Thyroid gland (tissue), 4 donors: ENCODE data around the gene DCAF5. TPM values are rescaled to one million over a fixed set of nuclear protein-coding genes. Genes with fewer than 3 reads are reported as not detected.

ENCODE experiments used
- DNase-seq, 2 donors: peaks; one replicate each; pipeline ENCODE4 v3.0.0-alpha.2; 2019
- H3K27ac ChIP-seq, 3 donors: fragments of 200-600 bp; sonication (generic); 1 replicate in 2 of 3; 2 replicates in 1 of 3; pipeline ENCODE4 v1.5.1; 2016 to 2019; ENCODE audit warnings: mild to moderate bottlenecking in 1 of 3, moderate library complexity in 1 of 3
- H3K27me3 ChIP-seq: fragments of 200-600 bp; sonication (generic); one replicate; pipeline ENCODE4 v1.5.1; 2019
- H3K36me3 ChIP-seq, 2 donors: fragments of 200-600 bp; sonication (generic); one replicate each; pipeline ENCODE4 v1.5.1; 2016 to 2019
- H3K4me1 ChIP-seq, 2 donors: fragments of 200-600 bp; sonication (generic); one replicate each; pipeline ENCODE4 v1.5.1; 2017 to 2019
- H3K4me3 ChIP-seq, 3 donors: fragments of 200-600 bp; sonication (generic); replicated peaks in 1 of 3; 1 replicate in 2 of 3; 2 replicates in 1 of 3; pipeline ENCODE4 v1.5.1; 2016; ENCODE audit warnings: mild to moderate bottlenecking in 1 of 3
- H3K9me3 ChIP-seq: fragments of 200-600 bp; sonication (generic); one replicate; pipeline ENCODE4 v1.5.1; 2017
- POLR2A ChIP-seq, 2 donors: fragments of 450-650 bp; IDR thresholded peaks; one replicate each; pipeline ENCODE4 v1.6.1; 2017; ENCODE audit warnings: antibody characterized with exemption in 2 of 2, mild to moderate bottlenecking in 2 of 2, moderate library complexity in 1 of 2
- WGBS, 2 donors: methylation state at CpG; one replicate each; pipeline ENCODE4 v1.1.5; 2017; 5-methylcytosine and 5-hydroxymethylcytosine counted together
- intact Hi-C: fragments of 100-400 bp; cut with DNase I; formaldehyde crosslinking; loops from one replicate; pipeline ENCODE4 v1.15.1; 2023
- total RNA-seq, 4 donors: library from RNA; depleted of rRNA; stranded (reverse); fragments of >200 nt; gene quantifications; one replicate each; pipeline ENCODE4 v1.2.3, GENCODE V29; 2016
- TF ChIP-seq, protein P1 (sequence below), 6 experiments: fragments of 200-600 bp in 3 of 6; fragments of 450-650 bp in 3 of 6; sonication (generic) in 3 of 6; IDR thresholded peaks; one replicate each; pipeline ENCODE4 v1.5.1; 2016 to 2019; ENCODE audit warnings: antibody characterized with exemption in 6 of 6, mild to moderate bottlenecking in 2 of 6, inconsistent platforms in 1 of 6, moderate library complexity in 1 of 6

Gene DCAF5, protein sequence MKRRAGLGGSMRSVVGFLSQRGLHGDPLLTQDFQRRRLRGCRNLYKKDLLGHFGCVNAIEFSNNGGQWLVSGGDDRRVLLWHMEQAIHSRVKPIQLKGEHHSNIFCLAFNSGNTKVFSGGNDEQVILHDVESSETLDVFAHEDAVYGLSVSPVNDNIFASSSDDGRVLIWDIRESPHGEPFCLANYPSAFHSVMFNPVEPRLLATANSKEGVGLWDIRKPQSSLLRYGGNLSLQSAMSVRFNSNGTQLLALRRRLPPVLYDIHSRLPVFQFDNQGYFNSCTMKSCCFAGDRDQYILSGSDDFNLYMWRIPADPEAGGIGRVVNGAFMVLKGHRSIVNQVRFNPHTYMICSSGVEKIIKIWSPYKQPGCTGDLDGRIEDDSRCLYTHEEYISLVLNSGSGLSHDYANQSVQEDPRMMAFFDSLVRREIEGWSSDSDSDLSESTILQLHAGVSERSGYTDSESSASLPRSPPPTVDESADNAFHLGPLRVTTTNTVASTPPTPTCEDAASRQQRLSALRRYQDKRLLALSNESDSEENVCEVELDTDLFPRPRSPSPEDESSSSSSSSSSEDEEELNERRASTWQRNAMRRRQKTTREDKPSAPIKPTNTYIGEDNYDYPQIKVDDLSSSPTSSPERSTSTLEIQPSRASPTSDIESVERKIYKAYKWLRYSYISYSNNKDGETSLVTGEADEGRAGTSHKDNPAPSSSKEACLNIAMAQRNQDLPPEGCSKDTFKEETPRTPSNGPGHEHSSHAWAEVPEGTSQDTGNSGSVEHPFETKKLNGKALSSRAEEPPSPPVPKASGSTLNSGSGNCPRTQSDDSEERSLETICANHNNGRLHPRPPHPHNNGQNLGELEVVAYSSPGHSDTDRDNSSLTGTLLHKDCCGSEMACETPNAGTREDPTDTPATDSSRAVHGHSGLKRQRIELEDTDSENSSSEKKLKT
- 10 to 100 TPM; 36.0 to 53.6 (median 38.9) TPM for total RNA-seq

DNA sequence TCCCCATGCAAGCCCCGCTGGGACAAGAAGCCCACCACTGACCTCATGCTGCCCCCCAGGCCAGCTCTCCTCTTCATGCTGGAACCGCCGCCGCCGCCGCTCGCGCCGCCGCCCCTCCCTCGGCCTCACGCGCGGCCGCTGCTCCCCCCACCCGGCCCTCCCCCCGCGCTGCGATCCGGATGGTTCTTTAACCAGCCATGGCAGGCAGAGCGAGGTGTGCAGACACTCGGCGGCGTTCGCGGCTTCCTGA is at the start of gene DCAF5:
TSS of gene DCAF5 (minus strand) at position 218 of the 250 bp plus-strand sequence. CDS start at position 77, 141 bp downstream.
- intact Hi-C loops, result no loop called here
- DNase-seq, result peak; percentile 97
- peak within 1 kb of the TSS; percentile 92 to 97 (median 96) for H3K27ac ChIP-seq
- H3K27me3 ChIP-seq, result no peaks in the 10 kb centered on the region
- TF ChIP-seq POLR2A (IDR thresholded peaks at IDR 0.05), result no peak
- TF ChIP-seq, protein P1, sequence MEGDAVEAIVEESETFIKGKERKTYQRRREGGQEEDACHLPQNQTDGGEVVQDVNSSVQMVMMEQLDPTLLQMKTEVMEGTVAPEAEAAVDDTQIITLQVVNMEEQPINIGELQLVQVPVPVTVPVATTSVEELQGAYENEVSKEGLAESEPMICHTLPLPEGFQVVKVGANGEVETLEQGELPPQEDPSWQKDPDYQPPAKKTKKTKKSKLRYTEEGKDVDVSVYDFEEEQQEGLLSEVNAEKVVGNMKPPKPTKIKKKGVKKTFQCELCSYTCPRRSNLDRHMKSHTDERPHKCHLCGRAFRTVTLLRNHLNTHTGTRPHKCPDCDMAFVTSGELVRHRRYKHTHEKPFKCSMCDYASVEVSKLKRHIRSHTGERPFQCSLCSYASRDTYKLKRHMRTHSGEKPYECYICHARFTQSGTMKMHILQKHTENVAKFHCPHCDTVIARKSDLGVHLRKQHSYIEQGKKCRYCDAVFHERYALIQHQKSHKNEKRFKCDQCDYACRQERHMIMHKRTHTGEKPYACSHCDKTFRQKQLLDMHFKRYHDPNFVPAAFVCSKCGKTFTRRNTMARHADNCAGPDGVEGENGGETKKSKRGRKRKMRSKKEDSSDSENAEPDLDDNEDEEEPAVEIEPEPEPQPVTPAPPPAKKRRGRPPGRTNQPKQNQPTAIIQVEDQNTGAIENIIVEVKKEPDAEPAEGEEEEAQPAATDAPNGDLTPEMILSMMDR (IDR thresholded peaks at IDR 0.05), result no peak
- no peaks in the 10 kb centered on the region for H3K36me3 ChIP-seq
- WGBS, 2 donors, result 0% methylated on average over 1 of the region's 26 CpGs
- no peaks in the 10 kb centered on the region for H3K9me3 ChIP-seq
- peaks cover 10 to 40% of the 10 kb centered on the region in 2 donors for H3K4me1 ChIP-seq
- H3K4me3 ChIP-seq, result peak within 1 kb of the TSS; percentile 35 to 92 (median 92)

DNA sequence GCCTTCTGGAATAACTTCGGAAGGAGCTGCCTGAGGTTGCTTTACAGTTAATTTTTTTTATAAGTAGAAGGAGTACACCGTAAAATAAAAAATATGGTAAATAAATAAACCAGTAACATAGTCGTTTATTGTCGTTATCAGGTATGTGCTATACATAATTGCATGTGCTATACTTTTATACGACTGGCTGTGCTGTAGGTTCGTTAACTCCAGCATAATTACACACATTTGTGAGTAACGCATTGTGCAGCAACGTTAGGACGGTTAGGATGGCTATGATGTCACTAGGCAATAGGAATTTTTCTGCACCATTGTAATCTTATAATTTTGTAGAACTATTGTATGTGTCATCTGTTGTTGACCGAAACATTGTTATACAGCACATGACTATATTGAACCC is 46.9 kb upstream of the DCAF5 start:
- H3K36me3 ChIP-seq, result no peaks in the 10 kb centered on the region
- intact Hi-C loops, result loop anchor here (10.0 kb wide), 1 partner anchor 65 kb away; no protein-coding TSS in a partner anchor
- DNase-seq, result no peak
- no peaks in the 10 kb centered on the region for H3K27me3 ChIP-seq
- no peak overlapping the region for H3K27ac ChIP-seq
- 92% methylated on average over 10 of the region's 10 CpGs for whole genome bisulfite sequencing, 2 donors
- TF ChIP-seq, protein P1 (IDR thresholded peaks at IDR 0.05), result no peak
- no peak for TF ChIP-seq POLR2A (IDR thresholded peaks at IDR 0.05)
- H3K4me3 ChIP-seq, result no peak overlapping the region
- no peaks in the 10 kb centered on the region for H3K4me1 ChIP-seq
- H3K9me3 ChIP-seq, result no peaks in the 10 kb centered on the region

DNA sequence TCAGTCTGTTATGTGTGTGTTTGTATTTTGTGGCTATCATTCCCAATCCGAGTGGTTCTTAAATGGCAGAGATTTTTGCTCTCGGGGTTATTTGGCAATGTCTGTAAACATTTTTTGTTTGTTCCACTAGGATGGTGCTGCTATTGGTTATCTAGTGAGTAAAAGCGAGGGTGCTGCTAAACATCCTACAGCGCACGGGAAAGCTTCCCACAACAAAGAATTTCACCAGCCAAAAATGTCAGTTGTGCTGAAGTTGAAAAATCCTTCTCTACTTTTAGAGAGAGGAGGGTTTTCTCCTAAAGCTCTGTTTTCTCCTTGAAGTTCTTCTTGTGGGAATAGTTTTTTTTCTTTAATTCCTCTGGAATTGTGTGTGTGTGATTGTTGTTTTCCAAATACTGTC is 40.8 kb upstream of the DCAF5 start:
- H3K4me1 ChIP-seq, result peaks cover 6% of the 10 kb centered on the region in 2 donors
- no peak for DNase-seq
- WGBS, 2 donors, result 94 to 96% methylated on average over 5 of the region's 5 CpGs
- H3K27me3 ChIP-seq, result no peaks in the 10 kb centered on the region
- H3K9me3 ChIP-seq, result no peaks in the 10 kb centered on the region
- TF ChIP-seq, protein P1 (IDR thresholded peaks at IDR 0.05), result no peak
- no peak for TF ChIP-seq POLR2A (IDR thresholded peaks at IDR 0.05)
- no peak overlapping the region for H3K27ac ChIP-seq
- no peaks in the 10 kb centered on the region for H3K36me3 ChIP-seq
- intact Hi-C loops, result loop anchor here (10.0 kb wide), 1 partner anchor 59 kb away; no protein-coding TSS in a partner anchor
- no peak overlapping the region for H3K4me3 ChIP-seq

GRCh38 chr14:69191340-69192111 is 38.6 kb upstream of the DCAF5 start, which contains the start of gene EXD2:
TSS of gene EXD2 (plus strand) at chr14:69191498. CDS start at chr14:69209471, 17,973 bp downstream.
- intact Hi-C loops, result loop anchor here (10.0 kb wide), 1 partner anchor 57 kb away; no protein-coding TSS in a partner anchor

More at GRCh38 chr14:69191340-69192111, 38.6 kb upstream of the DCAF5 start, which contains the start of gene EXD2:
- Histone ChIP-seq H3K36me3 (no peaks in the 10 kb centered on the region), H3K27me3 (no peaks in the 10 kb centered on the region), H3K27ac (peak within 1 kb of the TSS; percentile 65 to 78 (median 72)), H3K4me3 (peak within 1 kb of the TSS; percentile 21 to 96 (median 62)), H3K4me1 (peaks cover 6% of the 10 kb centered on the region in 2 donors), H3K9me3 (no peaks in the 10 kb centered on the region)
- TF ChIP-seq, protein P1 (IDR thresholded peaks at IDR 0.05), result no peak
- TF ChIP-seq POLR2A (IDR thresholded peaks at IDR 0.05), result peak in 1 of 2 donors; percentile 64
- 0 to 1% methylated on average over 12 to 31 of the region's 58 CpGs for WGBS, 2 donors
- peak; percentile 92 to 93 for DNase-seq
